ENCODE measurements around the gene CBLL2.

The CBLL2 gene

DNA sequence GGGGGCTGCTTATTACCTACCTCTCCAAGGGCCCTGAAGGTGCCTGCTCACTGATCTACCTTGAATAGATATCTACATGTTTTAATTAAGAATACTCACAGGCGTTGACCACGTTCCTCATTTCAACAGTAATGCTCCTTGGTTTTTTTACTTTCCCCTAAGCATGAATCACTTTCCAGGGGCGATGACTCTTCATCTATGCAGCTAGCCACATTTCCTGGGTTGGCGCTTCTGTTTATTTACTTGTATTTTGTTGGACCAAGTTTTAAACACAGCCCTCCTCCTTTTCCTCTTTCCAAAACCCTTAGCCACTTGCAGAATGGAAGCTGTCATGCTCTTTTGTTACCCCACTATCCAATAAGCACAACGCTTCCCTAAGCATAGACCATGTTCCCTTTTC, 50.8 kb downstream of the CBLL2 start:
- TF ChIP-seq ZBTB7A (IDR thresholded peaks at IDR 0.05; ENCODE audit: low read depth) (no peak), TEAD4 (IDR thresholded peaks at IDR 0.05) (no peak), CEBPB (IDR thresholded peaks at IDR 0.05) (no peak), EP300 (IDR thresholded peaks at IDR 0.05; ENCODE audit: borderline replicate concordance) (no peak), FOXM1 (IDR thresholded peaks at IDR 0.05; ENCODE audit: borderline replicate concordance, low read depth) (no peak), EGR1 (IDR thresholded peaks at IDR 0.05) (no peak), CREB1 (IDR thresholded peaks at IDR 0.05; ENCODE audit: low read depth) (no peak), RAD21 (IDR thresholded peaks at IDR 0.05; ENCODE audit: low read depth) (no peak), NFIC (IDR thresholded peaks at IDR 0.05) (no peak), YY1 (IDR thresholded peaks at IDR 0.05; ENCODE audit: low read depth) (no peak), MAX (IDR thresholded peaks at IDR 0.05) (no peak)
- TF ChIP-seq, protein P1, sequence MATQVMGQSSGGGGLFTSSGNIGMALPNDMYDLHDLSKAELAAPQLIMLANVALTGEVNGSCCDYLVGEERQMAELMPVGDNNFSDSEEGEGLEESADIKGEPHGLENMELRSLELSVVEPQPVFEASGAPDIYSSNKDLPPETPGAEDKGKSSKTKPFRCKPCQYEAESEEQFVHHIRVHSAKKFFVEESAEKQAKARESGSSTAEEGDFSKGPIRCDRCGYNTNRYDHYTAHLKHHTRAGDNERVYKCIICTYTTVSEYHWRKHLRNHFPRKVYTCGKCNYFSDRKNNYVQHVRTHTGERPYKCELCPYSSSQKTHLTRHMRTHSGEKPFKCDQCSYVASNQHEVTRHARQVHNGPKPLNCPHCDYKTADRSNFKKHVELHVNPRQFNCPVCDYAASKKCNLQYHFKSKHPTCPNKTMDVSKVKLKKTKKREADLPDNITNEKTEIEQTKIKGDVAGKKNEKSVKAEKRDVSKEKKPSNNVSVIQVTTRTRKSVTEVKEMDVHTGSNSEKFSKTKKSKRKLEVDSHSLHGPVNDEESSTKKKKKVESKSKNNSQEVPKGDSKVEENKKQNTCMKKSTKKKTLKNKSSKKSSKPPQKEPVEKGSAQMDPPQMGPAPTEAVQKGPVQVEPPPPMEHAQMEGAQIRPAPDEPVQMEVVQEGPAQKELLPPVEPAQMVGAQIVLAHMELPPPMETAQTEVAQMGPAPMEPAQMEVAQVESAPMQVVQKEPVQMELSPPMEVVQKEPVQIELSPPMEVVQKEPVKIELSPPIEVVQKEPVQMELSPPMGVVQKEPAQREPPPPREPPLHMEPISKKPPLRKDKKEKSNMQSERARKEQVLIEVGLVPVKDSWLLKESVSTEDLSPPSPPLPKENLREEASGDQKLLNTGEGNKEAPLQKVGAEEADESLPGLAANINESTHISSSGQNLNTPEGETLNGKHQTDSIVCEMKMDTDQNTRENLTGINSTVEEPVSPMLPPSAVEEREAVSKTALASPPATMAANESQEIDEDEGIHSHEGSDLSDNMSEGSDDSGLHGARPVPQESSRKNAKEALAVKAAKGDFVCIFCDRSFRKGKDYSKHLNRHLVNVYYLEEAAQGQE (IDR thresholded peaks at IDR 0.05; ENCODE audit: low read depth), result no peak
